Endometrial microvascular endothelial cells (primary cell): ENCODE data around the gene PRPF6. TPM values are rescaled to one million over a fixed set of nuclear protein-coding genes. Genes with fewer than 3 reads are reported as not detected.

Experiments used
- in situ Hi-C: cut with HindIII; loops from 2 replicates; pipeline ENCODE4 v1.10.0; 2017; ENCODE audit warnings: low sequenced_read_pairs, low pct_unique_long_range_greater_than_20kb; ENCODE audit errors: inconsistent ontology term
- total RNA-seq: library from RNA; depleted of rRNA; stranded (reverse); fragments of >200 nt; gene quantifications from one replicate; pipeline ENCODE4 v1.2.3, GENCODE V29; 2015; ENCODE audit errors: inconsistent ontology term

Gene PRPF6
- total RNA-seq, 1 donor from 2014 or later = 46.9 TPM

GRCh38 chr20:64067733-64068307, 86.9 kb downstream of the PRPF6 start:
- in situ Hi-C loops = no loop called here

DNA sequence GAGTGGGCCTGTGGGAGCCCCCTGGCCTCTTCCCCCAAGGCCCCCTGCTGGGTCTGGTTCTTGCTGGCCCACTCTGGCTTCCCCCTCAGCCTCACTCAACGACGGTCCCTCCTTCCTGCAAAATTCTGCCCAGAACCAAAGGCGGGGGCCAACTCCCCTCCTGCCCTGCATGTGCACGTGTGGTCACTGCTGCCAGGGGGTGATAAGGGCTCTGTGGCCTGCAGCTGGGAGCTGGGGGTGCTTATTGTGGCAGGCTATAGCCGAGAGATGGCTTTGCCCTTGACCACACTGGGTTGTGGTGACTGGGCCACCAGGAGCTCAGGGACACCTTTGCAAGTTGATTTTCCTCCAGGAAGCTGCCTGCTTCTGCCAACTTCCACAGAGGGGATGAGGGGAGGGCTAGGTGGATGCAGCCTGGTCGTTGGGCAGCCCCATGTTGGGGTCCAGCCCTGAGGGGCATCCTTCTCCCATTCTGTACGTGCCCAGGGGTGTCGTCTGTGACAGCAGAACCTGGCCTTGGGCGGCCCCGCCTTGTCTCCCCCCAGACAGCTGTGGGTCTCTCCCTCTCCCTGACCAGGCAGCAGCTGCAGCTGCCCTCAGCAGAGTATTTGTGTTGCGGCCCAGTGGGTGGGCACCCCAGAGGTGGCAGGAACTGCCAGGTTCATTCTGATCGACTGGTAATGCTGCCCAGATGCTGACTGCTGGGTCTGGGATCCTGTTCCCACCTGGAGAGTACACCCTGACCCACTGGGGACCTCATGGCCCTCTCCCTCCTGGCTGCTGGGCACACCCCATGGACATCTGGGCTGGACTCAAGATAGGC, 87.7 kb downstream of the PRPF6 start:
- in situ Hi-C loops = no loop called here

GRCh38 chr20:64069209-64069613, 88.3 kb downstream of the PRPF6 start:
- in situ Hi-C loops = no loop called here

GRCh38 chr20:64069614-64070243, 88.8 kb downstream of the PRPF6 start:
- in situ Hi-C loops = no loop called here

DNA sequence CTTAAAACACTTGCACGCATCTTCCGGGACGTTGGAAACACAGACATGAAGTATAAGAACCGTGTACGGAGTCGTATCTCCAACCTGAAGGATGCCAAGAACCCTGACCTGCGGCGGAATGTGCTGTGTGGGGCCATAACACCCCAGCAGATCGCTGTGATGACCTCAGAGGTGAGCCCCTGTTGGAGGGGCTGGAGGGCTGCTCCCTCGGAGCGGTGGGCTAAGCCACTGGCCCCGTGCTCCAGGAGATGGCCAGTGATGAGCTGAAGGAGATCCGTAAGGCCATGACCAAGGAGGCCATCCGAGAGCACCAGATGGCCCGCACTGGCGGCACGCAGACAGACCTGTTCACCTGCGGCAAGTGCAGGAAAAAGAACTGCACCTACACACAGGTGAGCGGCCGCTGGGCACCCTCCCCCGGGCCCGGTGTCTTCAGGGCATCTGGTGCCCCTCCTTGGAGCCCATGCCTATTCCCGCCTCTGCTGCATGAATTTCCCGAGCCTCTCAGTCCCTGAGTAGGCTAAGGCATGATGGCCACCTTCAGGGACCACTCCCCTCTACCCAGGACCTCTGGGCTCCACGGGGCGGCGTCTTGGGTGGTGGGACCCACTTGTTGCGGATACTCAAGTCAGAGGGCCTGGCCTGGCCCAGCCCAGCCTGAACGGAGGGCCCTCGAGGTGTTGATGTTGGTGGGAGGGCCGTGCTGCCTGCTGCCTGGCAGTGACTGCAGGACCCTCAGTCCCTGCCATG, 89.5 kb downstream of the PRPF6 start:
- in situ Hi-C loops = no loop called here

DNA sequence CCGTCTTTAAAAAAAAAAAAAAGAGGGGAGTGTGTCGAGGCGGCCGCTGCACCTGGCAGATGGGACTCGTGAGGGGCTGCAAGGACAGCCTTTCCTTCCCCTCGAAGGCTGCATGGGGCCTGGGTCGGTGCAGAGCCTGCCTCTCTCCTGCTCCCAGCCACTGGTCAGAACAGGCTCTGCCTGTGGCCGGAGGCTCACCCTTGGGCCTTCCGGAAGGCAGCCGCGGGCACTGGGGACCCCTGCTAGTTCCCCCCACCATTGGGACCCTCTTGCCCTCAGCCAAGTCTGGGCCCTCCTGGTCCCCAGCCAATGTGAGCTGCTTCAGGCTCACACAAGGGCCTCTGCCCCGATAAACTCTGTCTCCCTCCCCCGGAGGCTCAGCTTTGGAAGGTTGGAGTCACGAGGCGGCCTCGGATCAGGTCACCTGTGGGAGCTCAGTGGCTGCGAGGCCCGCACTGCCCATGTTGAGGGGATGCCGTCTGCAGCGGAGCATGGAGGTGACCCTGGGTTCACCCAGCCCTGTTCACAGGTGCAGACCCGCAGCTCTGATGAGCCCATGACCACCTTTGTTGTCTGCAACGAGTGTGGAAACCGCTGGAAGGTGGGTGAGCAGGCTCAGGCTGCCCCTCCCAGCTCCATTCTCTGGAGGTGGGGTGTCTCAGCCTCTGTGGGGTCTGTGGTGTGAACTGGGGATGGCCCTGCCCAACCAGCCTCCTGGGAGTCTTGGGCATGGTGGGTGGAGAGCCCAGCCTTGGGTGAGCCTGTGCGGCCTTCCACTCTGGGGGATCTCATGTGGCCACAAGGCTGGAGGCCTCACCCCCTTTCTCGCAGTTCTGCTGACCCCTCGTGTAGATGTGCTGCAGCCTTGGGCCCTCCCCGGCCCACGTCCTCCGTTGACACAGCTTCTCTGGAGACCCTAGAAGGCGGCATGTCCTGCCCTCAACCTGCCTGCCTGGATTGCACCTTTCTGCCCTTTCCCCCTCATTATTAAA, 90.7 kb downstream of the PRPF6 start:
- in situ Hi-C loops = no loop called here

- in situ Hi-C loops = no loop called here
Measured at GRCh38 chr20:64072498-64073063, 91.6 kb downstream of the PRPF6 start.

DNA sequence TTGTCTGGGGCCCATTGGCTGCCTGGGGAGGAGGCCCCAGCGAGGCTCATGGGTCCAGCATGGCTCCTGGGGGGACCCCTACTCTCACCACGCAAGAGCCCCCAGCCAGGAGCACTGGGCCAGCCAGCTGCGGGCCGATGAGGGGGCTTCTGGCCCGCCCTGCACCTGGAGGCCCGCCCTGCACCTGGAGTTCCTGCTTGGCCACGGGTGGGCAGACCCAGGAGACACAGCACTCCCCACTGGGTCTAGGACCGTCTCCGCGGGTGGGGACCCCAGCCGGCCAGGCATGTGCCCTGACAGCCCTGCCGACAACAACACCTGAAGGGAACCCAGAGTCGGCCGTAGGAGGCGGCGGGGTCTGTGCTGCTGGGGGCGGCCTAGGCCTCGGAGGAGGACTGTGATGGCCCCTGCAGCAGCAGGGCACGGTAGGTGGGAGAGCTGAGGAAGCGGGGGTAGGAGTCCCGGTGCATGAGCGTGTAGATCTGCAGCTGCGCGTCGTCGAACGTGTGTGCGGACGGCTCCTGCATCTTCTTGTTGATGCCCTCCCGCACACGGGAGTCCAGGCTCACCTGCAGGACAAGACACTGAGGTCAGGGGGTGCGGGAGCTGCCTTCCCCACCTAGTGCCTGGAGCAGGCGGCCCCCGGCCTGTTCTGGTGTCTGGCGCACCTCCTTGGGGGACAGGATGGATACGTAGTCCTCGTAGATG, 92.7 kb downstream of the PRPF6 start:
- in situ Hi-C loops = no loop called here

GRCh38 chr20:64074184-64074789, 93.4 kb downstream of the PRPF6 start:
- in situ Hi-C loops = no loop called here

GRCh38 chr20:64074963-64075362, 94.0 kb downstream of the PRPF6 start:
- in situ Hi-C loops = no loop called here

GRCh38 chr20:64075556-64075955, 94.6 kb downstream of the PRPF6 start:
- in situ Hi-C loops = no loop called here

GRCh38 chr20:64076061-64076997, 95.4 kb downstream of the PRPF6 start:
- in situ Hi-C loops = no loop called here

DNA sequence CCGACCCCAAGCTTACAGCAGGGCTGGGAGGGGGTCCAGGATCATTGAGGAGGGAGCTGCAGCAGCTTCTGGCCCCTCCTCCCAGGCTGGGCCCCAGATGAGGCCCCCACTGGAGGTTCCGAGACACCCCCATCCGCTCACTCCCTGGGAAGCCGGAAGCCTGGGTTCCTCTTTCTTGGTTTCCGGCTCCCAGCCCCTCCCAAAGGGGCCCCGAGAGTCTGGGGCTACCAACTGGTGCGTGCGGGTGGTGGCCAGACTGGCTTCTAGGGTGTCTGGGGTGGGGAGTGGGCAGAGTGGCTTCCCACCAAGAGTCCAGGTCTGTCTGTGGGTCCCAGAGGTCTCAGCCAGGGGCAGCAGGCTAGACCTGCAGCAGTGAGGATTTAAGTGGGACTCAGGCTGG, 96.2 kb downstream of the PRPF6 start:
- in situ Hi-C loops = no loop called here

DNA sequence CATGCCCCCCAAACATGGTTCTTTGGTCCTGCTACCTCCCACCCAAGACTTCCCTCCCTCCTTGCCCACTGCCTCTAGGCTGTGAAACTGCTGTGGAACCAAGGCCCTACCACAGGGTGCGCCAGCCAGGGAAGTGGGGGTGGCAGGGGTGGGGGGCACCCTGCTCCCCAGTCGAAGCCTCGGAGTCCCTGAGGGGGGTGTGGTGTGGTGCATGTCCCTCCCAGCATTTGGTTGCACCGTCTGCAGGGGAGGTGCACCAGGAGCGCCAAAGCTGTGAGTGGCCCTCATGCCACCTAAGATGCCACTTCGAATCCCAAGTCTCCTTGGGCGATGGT, 96.6 kb downstream of the PRPF6 start:
- in situ Hi-C loops = no loop called here

- in situ Hi-C loops = no loop called here
Measured at GRCh38 chr20:64077876-64078551, 97.1 kb downstream of the PRPF6 start.

DNA sequence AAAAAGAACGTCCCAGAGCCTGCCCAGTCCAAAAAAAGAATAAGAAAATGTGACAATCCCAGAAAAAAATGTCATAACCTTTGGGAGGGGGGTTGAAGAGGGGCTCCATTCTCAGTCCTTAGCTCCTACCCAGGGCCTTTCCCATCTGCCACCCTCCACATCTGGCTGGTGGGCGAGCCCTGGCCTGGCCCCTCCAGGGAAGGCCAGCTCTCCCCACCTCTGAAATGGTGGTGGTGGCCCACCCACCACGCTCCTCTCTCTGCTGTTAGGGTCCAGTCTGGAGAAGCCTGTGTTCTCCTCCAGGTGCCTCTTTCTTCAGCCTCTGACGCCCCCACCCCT, 98.0 kb downstream of the PRPF6 start:
- in situ Hi-C loops = no loop called here
